GM10847 (cell line): ENCODE data around the gene DIO3.

Source experiments
- POLR2A ChIP-seq: IDR thresholded peaks from 2 replicates; pipeline ENCODE4 v1.6.1; 2011; ENCODE audit not compliant: insufficient read length; ENCODE audit errors: extremely low read depth

The DIO3 gene

DNA sequence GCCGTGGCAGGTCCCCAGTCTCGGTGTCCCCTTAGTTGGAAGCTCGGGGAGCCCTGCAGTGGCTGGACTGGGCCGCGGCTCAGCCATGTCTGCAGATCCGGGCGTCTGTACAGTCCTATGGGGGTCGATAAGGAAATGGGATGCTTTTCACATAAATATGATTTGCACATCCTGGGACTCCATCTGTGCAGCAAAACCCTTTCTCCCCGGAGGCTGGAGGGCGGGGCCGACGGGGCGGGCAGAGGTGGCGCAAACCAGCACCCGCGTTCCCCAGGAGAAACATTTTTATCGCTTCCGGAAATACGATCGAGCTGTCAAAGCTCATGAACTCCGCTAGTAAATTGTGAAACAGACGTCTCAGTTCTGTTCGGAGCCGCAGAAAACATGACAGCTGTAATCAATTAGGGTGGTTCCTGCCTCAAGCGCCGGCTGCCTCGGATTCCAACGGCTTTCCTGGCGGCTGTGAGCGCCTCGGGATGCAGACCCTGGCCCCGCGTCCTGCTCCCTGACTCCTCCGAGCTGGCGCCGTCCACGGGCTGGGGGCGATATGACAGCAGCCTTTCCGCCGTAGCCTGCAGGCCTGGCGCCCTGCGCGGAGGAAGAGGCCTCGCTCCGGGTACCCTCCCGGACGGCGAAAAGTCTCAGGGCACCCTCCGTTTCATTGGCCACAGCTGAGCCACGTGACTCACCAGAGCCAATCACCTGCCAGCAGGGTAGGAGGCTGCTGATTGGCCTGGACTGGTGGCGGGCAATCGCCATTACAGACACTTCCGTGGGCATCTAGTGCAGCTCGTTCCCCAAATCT lies 23.0 kb downstream of the DIO3 start:
- TF ChIP-seq POLR2A, result no peak

DNA sequence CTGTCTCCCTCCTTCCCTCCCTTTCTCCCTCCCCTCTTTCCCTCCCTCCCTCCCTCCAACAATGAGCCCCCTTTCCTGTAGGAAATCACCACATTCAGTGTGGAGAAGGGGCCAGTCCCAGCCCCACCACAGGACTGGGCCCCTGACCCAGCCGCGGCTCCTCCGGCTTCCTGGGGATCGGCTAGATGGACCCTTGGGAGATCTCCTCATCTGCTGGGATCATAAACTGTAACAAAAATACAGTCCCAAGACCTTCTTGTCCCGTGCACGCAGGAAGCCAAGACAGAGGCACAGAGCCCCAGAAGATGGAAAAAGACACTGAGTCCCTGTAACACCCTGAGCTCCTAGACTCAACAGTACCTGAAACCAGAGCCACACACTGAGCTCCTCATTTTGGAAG lies 23.9 kb downstream of the DIO3 start:
- TF ChIP-seq POLR2A, result no peak

DNA sequence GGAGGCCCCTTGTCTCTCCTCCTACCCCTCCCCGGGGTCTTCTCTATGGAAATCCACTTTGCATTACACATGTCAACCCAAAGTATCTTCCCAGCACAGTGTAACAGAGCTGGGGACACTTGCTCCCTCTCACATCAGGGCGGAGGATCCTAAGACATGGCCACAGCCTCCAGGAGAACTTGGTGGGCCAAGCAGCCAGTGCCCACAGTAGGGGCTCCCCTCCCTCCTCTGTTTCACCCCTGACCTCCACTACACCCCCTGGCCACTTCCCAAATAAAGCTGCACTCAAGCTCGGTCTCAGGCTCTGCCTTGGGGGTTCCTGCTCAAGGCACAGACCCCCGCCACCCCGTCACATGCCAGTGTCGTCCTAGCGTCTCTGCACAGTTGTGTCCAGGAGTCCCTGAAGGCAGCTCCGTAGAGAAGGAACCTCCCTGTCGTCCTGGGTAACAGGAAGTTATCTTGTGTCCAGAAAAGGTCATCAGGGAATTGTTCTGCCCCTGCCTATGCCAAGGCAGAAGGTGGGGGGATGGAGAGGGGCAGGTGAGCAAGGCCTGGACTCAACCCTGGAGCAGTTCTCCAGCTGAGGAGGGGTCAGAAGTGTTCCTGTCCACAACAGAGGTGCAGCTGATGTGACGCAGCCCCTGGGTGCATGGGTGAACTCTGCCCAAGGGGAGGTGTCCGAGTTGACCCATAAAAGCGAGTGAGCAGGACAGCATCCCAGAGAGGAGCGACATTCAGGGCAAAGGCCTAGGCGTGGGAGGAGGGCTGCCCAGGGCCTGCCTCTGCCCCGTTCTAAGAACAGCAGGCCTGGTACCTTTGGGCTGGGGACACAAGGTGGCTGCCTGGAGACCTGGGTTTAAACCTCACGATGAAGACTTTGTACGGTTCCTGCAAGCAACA lies 25.5 kb downstream of the DIO3 start:
- TF ChIP-seq POLR2A, result no peak

DNA sequence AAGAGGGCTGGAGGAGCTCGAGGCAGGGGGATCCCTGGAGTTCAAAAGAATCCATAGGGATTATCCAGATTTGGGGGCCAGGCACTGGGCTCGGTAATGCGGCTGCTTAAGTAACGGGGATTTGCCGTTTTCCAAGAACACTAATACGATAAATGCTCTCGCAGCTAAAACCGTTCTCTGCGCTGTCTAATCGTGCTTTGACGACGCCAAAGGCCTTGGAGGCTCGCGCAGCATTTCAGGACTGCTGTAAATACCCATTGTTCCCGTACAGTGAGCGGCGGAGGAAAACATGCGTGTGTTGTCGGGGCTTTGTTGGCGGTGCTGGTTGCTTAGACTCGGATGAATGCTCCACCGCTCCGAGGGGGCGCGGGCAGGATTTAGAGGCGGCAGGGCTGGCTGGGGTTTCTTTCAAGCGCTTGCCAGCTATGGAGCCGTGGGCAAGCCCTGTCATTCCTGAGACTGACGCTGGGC lies 26.2 kb downstream of the DIO3 start:
- TF ChIP-seq POLR2A, result no peak

DNA sequence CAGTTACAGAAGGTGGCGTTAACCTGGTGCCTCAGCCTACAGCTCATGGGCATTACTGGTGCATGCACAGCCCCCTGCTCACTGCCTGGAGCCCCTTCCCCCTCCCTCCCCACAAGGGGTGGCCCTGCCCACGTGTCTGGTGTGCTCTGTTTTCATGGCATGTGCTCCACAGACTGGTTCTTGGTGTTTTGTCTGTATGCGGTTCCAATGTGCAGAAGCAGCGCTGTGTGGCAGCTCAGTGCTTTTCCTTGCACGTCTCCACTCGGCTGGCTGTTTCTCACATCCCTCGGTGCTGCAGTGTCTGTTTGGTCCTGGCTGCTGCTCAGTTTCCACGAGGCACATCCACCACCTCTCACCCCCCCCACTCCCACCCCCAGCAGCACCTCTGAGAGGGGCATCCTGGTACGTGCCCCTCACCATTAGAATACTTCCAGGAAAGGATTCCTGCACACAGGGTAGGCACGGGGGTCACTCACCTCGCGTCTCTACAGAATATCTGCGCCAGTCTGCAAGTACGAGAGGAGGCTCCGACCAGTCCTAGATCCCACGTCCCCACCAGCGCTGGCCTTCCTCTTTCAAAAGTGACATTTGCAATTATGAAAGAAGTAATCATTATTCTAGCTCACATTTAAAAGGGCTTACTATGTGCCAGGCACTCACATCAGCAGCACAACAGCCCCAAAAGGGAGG lies 27.1 kb downstream of the DIO3 start:
- no peak for TF ChIP-seq POLR2A

DNA sequence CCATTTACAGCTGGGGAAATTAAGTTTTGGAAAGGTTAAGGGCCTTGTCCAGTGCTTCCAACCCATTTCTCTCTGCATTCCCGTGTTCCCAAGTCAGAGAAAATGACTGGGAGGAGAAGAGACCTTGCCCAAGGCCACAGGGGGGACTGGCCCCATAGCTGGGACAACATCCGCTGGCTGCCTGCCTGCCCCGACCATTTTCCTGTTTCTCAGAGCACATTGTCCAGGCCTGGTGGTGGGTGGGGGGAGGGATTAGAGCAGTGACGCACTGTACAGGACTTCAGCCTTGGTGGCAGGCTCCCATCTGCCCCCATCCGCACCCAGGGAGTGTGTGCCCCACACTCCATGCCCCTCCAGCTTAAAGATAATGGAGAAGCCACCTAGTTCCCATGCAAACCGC lies 27.7 kb downstream of the DIO3 start:
- TF ChIP-seq POLR2A, result no peak

DNA sequence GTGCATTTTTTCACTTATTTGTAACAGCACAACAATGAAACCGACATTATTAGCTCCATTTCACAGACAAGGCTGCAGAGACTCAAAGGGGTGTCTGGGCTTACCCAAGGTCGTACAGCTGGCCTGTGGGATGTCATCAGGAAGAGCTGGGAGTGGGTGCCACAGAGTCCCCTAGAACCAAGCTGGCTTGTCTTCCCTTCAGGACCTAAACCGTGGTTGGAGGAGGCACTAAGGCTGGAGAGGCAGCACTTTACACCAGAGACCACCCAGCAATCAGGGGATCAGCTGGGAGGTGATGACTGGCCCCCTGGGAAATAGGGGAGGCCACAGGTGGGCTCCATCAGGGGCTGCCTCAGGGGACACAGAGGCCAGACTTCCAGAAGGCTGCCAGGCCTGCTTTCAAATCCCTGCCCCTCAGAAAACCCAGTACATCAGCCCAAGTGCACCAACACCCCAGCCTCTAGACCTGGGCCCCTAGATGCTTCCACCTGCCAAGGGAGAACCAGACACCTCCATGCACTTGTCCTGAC lies 28.3 kb downstream of the DIO3 start:
- no peak for TF ChIP-seq POLR2A

DNA sequence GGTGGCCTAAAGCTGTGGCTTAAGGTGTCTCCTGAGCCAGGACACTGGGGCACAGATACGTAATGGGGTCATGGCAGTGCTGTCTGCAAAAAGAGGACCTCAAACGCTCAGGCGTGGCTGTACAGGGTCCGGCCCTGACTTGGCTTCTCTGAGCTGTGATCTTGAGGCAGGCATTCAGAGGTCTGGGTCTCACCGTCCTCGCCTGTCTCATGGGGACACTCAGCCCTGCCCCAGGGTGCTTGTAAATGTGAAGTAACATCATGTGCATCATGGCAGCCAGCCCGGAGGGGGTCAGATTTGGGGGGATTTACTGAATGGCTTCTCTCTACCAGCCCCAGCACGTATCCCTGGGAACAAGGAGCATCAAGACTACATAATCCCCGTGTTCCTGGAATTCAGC lies 28.8 kb downstream of the DIO3 start:
- TF ChIP-seq POLR2A, result no peak

DNA sequence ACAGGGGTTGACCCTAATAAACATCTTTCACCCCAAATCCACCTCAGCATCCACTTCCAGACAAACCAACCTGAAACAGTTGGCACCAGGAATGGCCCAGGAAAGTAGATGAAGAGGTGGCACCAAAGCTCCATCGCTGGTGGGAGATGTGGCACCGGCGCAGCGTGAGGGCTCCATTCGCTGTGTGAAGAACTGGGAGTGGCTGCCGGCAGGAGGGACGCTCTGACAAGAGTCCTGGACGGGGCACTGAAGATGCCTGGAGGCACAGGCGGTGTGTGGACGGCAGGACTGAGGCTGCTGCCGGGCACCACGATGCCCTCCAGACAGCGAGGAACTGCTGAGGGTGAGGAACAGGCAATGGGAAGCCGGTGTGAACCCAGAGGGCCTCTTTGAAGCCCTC lies 29.3 kb downstream of the DIO3 start:
- no peak for TF ChIP-seq POLR2A

DNA sequence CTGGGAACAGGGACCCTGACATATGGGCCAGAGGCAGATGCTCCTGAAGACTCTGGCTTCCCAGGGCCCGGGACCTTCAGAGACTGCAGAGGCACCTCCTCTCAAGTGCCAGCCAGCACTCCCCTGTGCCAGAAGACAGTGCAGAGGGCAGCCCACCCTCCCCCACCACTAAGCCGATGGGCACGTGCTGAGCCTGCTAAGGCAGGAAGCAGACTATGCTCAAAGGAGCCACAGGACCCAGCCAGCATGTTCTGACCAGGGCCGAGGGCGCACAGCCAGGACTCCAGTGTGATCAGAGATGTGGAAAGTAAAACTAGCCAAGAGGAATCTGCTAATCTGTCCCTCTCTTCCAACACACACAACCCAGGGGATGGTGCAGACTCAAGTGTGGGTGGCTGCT lies 29.8 kb downstream of the DIO3 start:
- no peak for TF ChIP-seq POLR2A

DNA sequence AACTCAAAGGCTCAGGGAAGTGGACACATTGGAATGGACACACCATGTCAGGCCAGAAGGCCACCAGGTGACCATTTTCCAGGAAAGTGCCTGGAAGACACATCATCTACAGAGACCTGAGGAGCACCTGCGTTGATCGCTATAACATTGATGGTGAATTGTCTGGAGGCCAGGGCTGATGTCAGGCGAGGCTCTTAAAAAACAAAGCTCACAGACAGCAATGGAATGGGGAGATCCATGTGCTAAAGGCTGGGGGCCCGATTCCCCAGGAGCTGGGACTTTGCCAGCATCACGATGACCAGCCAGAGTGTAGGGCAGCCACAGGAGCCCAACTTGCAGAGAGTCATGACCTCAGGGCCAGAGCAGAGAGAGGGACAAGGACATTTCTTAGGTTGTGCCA lies 30.3 kb downstream of the DIO3 start:
- TF ChIP-seq POLR2A, result no peak

DNA sequence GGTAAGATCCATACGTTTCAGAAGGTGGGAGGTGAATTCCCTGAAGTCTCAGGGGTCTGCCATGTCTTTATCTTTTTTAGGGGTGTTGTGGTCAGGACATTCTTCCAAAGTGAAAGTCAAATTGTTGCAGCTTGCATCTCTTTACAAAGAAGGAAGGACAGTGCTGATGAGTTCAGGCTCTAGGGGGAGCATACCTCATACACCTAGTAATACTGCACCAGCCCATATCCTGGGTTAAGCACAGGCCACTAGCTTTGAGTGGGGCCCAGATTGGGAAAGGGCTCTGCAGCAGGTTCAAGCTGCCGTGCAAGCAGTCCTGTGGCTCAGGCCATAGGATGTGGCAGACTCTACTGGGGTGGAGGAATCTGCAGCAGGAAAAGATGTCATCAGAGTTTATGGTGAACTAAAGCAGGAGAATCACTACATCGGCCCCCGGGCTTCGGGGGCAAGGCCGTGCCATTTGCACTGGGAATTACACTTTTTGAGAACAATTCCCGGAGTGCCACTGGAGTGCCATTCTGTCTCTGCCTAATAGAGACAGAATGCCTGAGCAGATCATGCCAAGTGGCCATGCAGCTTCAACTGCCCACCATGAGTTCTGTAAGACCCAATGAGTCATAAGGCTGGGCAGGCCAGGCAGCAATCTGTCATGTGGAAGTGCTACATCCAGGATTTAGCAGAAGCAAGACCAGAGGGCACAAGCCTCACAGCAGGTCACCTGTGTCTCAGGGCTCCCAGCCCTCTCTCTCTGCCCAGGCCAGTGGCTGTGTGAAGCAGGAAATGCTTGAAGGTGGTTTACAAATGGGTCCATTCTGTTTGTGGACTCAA lies 32.3 kb downstream of the DIO3 start:
- no peak for TF ChIP-seq POLR2A

DNA sequence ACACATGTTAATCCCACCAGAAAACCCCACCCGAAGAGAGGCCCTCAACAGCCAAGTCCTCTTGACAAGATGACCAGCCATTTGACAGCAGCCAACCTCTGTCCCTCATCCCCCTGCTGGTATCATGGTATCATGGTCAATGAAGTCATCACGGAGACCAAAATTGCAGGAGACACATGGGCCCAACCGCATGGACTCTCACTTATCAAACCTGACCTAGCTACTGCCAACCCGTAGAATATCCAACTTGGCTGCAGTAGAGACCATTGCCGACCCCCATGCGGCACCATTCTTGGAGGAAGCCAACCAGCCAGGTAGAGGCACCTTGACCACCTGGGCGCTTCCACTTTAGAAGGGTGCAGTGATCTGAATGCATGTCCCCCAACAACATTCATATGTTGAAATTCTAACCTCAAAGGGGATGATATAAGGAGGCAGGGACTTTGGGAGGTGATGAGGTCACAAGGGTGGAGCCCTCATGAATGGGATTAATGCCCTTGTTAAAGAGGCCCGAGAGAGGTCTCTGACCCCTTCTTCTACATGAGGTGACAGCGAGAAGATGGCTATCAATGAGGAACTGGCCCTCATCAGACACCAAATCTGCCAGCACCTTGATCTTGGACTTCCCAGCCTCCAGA lies 33.3 kb downstream of the DIO3 start:
- no peak for TF ChIP-seq POLR2A

DNA sequence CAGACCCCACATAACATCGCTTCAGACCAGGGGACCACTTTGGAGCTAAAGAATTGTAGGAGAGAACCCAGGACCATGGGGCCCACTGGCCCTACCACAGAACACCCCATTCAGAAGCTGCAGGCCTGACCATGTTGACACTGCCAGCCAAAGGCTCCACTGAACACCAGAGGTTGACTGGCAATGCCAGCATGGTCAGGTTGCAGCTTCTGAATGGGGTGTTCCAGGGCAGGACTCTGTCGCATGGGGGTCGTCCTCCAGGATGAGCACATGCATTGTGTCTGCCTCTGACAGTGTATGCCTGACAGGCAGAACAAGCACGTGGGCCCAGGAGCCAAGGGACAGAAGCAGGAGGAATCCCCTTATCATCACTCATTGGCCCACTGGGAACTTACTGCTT lies 34.1 kb downstream of the DIO3 start:
- TF ChIP-seq POLR2A, result no peak
